Body of pancreas (tissue), 4 donors: ENCODE measurements around the gene IP6K3.

Experiments
- POLR2A ChIP-seq, 3 donors: fragments of 450-650 bp; IDR thresholded peaks; one replicate each; pipeline ENCODE4 v1.6.1; 2016; ENCODE audit warnings: antibody characterized with exemption in 3 of 3, mild to moderate bottlenecking in 2 of 3
- TF ChIP-seq, protein P1 (sequence below), 7 experiments: fragments of 450-650 bp in 4 of 7; fragments of 200-600 bp in 3 of 7; sonication (generic) in 3 of 7; IDR thresholded peaks; one replicate each; pipeline ENCODE4 v1.5.1; 2016 to 2019; ENCODE audit warnings: antibody characterized with exemption in 7 of 7

DNA sequence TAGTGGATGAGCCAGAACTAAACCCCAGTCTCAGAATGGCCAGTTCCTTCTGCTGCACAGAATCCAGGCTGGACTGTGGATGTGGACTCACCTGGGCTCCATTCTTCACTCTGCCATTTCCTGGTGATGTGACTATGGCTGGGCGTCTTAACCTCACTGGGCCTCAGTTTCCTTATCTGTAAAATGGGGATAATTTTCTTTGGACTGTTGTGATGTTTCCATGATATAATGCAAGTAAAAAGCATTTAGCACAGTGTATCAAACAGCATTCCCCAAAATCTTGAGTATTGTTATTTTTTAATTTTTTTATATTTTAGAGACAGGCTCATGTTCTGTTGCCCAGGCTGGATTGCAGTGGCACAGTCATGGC is 5.9 kb upstream of the IP6K3 start:
- TF ChIP-seq POLR2A (IDR thresholded peaks at IDR 0.05) = no peak
- TF ChIP-seq, protein P1, sequence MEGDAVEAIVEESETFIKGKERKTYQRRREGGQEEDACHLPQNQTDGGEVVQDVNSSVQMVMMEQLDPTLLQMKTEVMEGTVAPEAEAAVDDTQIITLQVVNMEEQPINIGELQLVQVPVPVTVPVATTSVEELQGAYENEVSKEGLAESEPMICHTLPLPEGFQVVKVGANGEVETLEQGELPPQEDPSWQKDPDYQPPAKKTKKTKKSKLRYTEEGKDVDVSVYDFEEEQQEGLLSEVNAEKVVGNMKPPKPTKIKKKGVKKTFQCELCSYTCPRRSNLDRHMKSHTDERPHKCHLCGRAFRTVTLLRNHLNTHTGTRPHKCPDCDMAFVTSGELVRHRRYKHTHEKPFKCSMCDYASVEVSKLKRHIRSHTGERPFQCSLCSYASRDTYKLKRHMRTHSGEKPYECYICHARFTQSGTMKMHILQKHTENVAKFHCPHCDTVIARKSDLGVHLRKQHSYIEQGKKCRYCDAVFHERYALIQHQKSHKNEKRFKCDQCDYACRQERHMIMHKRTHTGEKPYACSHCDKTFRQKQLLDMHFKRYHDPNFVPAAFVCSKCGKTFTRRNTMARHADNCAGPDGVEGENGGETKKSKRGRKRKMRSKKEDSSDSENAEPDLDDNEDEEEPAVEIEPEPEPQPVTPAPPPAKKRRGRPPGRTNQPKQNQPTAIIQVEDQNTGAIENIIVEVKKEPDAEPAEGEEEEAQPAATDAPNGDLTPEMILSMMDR (IDR thresholded peaks at IDR 0.05) = no peak
